ENCODE measurements around the gene UQCRC2.

UQCRC2 gene

GRCh38 chr16:21982108-21982507 lies 28.9 kb downstream of the UQCRC2 start:
- peak; percentile 11 for DNase-seq (ENCODE audit: low spot score)

DNA sequence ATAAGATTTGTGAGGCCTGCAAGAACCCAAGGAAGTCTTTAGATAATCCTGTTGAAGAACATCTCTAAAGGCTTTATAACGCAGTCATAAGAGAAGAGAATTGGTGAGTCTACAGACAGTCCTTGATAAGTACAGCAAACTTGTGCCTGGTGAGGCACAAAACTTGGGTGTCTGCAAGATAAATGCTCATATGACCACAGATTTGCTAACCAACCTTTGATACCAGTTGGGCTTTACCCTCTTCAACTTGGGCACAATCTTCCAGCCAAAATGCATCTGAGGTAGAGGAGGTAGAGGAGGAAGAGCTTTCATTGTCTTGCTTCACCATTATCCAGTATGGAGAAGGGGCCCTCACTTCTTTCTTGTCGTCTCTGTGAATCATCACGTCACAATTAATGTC lies 30.9 kb downstream of the UQCRC2 start:
- no peak for DNase-seq (ENCODE audit: low spot score)

DNA sequence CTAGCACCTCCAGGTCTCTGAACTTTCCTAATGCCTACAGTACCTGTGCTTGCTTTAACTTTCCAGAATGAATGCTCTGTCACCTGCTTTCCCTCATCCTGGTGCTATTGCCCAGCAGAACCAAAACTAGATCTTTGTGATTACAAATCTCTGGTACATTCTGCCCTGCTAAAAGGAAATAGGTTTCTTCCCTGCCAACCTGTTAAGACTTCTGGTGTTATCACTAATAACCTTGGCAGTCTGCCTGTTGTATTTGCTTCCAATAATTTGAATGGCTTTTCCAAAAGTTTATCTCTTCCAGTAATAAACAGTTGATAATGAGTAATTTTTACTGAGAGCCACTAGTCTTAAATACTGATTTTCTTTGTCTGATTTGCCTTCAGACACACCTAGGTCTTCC lies 32.4 kb downstream of the UQCRC2 start:
- no peak for DNase-seq (ENCODE audit: low spot score)

DNA sequence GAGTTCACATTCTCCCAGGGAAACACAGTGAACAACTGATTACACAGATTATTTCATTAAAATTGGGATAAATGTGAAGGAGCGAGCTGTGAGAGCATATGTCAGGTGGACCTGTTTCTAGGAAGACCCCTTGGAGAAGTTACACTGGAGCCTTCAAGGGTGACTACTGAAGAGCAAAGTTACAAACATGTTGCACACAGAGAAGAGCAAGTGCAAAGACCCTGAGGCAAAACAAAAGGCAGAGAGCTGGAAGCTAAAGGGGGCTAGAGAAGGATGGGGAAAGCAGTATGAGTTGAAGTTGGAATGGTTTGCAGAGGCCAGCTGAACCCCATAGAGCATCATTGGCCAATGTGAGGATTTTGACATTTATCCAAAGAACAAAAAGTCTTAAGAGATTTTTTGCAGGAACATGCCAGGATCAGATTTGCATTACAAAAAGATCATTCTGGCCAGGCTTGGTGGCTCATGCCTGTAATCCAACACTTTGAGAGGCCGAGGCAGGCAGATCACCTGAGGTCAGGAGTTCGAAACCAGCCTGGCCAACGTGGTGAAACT lies 33.6 kb downstream of the UQCRC2 start:
- no peak for DNase-seq (ENCODE audit: low spot score)

DNA sequence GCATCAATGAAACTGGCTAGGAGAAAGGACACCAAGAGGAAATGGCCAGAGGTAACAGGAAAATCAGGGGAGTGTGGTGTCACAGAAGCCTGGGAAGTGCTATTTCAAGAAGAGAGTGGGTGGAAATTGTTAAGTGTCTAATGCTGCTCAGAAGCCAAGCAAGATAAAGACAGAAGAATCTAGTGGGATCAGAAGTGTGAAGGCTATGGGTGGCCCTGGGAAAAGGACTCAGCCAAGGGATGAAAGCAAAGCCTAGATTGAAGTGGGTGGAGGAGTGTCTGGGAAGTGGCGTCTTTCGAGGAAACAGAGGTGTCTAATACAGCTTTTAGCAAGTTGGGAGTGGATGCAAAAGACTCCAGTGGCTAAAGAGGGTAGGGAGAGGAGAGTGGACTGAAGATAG lies 34.3 kb downstream of the UQCRC2 start:
- DNase-seq (ENCODE audit: low spot score): no peak

- DNase-seq (ENCODE audit: low spot score): no peak
Measured at GRCh38 chr16:21989133-21989532, 36.0 kb downstream of the UQCRC2 start.

GRCh38 chr16:21989751-21990150 lies 36.6 kb downstream of the UQCRC2 start:
- DNase-seq (ENCODE audit: low spot score): no peak

DNA sequence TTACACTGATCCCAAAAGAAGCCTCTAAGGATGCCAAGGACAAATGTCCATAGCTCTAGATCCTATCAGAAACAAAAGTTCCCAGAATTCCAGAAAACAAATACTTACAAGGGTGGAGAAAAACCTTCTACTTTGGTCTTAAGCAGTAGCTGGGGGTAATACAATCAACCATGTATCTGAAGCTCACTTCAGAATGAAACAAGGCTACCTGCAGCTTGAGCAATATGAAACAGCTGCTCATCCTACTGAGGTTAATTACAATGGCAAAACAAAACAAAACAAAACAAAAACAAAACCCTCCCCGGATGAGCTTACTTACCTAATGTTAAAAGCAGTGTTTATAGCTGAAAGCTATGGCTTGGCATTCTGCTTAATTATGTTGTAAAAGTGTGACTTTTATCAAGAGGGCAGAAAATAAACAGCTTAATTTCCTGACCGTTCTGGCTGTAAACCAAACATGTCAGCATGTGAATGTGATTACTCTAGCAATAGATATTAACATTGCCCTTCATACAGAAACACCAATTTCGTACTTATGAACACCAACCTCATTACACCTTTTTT lies 37.3 kb downstream of the UQCRC2 start:
- DNase-seq (ENCODE audit: low spot score): no peak

- no peak for DNase-seq (ENCODE audit: low spot score)
Measured at GRCh38 chr16:21991621-21992020, 38.5 kb downstream of the UQCRC2 start.

DNA sequence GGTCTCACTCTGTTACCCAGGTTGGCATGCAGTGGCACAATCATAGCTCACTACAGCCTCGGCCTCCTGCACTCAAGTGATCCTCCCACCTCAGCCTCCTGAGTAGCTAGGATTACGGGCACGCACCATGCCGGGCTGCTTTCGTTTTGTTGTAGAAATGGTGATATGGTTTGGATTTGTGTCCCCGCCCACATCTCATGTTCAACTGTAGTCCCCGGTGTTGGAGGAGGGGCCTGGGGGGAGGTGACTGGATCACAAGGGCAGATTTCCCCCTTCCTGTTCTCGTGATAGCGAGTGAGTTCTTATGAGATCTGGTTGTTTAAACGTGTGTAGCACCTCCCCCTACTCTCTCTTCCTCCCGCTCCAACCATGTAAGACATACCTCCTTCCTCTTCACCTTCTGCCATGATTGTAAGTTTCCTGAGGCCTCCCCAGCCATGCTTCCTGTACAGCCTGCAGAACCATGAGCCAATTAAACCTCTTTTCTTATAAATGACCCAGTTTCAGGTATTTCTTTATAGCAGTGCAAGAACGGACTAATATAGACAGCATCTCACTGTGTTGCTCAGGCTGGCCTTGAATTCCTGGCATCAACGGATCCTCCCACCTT lies 41.8 kb downstream of the UQCRC2 start:
- DNase-seq (ENCODE audit: low spot score): no peak

GRCh38 chr16:21996923-21997696 lies 43.9 kb downstream of the UQCRC2 start:
- no peak for DNase-seq (ENCODE audit: low spot score)

DNA sequence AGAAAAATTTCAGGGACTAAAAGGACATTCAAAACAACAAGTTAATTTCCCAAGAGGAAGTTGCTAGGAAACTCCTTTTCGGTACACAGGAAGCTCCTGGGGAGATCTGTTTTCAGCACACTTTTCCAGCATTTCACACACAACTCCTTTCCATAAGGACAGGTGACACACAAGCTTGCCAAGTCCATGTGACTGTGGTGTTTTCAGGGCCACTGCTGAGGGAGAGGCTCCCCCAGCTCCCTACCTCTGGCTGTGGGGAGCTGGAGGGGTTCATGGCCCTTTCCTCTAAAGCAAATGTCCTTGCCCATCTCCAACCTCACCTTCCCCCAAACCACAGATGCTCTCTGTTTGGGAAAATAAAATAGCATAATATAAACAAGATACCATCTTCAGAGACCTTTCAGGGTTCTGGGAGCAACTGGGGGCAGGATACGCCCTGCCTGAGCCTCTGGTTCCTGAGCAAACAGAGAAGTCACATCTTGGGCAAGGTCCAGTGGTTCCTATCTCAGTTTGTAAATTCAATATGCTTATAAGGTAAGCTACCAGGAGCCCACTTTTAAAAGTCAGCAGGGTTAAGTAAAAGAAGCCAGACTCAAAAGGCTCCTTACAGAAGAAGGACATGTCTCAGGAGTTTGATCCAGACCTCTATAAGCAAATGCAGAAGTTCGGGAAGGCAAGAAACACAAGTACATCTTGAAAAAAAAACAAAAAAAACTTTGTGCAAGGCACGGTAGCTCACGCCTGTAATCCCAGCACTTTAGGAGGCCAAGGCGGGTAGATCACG lies 44.7 kb downstream of the UQCRC2 start:
- DNase-seq (ENCODE audit: low spot score): no peak

DNA sequence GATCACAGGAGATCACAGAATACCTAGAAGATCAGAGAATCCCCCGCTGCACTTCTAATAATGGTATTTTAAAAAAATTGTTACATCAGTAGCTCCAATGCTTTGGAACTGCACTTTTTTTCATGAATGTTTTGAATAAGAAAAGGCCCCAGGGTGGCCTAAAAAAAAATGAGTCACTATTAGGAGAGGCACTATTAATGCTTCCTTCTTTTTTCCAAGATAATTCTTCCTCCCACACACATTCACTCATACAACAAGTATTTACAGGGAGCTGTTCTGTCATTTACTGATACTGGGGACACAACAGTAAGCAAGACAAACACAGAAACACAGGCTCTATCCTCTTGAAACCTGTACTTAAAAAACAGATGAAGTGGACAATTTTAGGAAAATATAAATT lies 48.4 kb downstream of the UQCRC2 start:
- DNase-seq (ENCODE audit: low spot score): no peak

- peak; percentile 31 for DNase-seq (ENCODE audit: low spot score)
Measured at GRCh38 chr16:22002047-22002446, 48.9 kb downstream of the UQCRC2 start.

DNA sequence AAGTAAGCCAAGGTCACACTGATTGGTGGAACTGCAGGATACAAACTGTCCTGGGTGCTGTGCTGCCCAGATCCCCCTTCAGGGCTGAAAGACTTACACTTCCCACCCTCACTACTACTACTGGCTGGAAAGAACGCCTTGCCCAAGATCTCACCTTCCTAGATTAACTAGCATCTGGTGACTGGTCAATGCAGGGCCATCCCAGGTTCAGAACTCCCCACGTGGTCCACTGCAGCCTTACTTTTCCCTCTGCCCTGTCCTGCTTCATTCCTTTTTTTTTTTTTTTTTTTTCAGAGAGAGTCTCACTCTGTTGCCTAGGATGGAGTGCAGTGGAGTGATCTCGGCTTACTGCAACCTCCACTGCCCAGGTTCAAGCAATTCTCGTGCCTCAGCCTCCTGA lies 50.0 kb downstream of the UQCRC2 start:
- no peak for DNase-seq (ENCODE audit: low spot score)

- DNase-seq (ENCODE audit: low spot score): no peak
Measured at GRCh38 chr16:22004341-22004740, 51.2 kb downstream of the UQCRC2 start.

DNA sequence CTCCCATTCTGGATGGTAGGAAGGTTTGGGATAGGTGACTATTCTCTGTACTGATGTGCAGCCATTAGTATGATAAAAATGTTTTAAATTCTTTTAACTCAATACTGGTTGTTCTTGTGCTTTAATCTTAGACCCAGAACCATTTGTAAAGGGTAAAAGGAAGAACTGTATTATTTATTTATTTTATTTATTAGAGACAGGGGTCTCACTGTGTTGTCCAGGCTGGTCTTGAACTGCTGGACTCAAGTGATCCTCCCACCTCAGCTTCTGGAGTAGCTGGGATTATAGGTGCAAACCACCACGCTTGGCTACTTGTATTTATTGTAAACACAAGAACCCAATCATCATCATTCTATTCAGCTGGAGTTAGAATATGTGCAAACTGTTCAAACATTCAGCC lies 52.6 kb downstream of the UQCRC2 start:
- no peak for DNase-seq (ENCODE audit: low spot score)

DNA sequence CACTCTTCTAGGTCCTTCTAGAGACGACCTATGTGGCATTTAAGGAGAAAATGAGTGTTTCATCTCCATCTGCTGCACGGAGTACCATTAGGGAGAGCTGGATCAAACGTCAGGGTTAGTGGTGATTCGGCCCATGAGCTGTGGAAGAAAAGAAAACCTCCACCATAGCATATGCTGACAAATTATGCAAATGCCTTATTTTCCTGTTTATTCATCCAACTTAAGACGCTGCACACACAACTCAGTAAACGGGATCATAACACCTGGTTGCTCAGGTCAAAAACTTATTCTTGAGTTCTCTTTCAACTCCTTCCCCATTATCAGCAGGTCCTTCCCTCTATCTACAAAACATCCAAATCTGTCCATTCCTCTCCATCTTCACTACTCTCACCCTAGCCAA lies 53.5 kb downstream of the UQCRC2 start:
- DNase-seq (ENCODE audit: low spot score): no peak

DNA sequence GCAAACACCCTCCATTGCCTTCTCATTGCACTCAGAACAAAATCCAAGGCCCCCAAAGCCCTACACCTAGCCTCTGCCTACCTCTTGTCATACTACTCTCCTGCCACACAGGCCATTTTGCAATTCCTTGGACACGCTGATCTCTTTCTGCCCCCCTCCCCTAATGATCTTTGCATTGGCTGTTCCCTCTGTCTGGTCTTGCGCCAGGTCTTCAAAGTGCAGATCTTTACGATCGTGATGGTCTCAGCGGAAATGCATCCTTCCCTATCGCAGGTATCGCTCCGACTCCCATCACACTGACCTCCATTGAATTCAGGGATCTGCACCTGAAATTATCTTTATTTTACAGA lies 54.0 kb downstream of the UQCRC2 start:
- no peak for DNase-seq (ENCODE audit: low spot score)

- peak; percentile 75 for DNase-seq (ENCODE audit: low spot score)
Measured at GRCh38 chr16:22007509-22008214, 54.5 kb downstream of the UQCRC2 start, which contains the start of gene MOSMO. Gene MOSMO (plus strand): TSS chr16:22008111. CDS start chr16:22008302, 191 bp downstream.

DNA sequence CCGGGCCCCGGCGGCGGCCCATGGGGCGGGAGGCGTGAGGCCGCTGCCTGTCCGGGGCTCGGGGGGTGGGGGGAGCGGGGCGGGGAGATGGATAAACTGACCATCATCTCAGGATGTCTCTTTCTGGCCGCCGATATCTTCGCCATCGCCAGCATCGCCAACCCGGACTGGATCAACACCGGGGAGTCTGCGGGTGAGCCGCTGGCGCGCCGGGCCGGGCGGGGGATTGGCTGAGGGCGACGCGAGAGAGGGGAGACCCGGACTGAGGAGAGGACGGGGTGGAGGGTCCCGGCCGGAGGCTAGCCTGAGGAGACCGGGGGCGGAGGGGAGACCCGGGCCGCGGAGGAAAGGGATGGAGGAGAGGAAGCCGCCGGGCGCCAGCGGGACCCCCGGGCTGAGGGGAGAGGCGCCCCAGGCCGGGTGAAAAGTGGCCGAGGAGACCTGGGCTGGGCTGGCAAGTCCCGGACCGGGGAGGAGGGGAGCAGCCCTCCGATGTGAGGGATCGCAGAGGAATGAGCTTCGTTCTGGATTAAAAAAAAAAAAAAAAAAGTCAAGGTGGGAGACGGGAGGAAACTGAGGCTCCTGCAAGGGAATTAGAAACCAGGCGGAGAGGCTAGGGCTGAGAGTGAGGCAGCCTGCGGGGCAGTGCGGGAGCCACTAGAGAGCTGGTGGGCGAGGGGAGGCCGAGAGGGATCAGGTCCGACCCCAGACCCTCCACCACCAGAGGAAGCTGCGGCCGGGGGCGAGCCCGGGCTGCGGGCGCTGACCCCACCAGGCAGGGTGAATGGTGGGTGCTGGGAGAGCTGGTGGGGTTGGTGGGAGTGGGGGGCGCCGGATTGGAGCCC lies 55.3 kb downstream of the UQCRC2 start:
- DNase-seq (ENCODE audit: low spot score): no peak
